DMS53 treated with DMSO at 0.1 percent for 48 hours (cell line): ENCODE results near the gene OR51S1.
A peak's percentile ranks its signal among the peaks of the same experiment; 100 is the strongest.
"Not testable (repeated sequence)": the region's sequence is repeated elsewhere in the genome, so short reads cannot be mapped to it uniquely, and the experiment has no call there.

Experiments
- DNase-seq: peaks from one replicate; lab custom pipeline; 2025; ENCODE audit not compliant: unreplicated experiment; lab: John Stamatoyannopoulos, UW

The OR51S1 gene, protein sequence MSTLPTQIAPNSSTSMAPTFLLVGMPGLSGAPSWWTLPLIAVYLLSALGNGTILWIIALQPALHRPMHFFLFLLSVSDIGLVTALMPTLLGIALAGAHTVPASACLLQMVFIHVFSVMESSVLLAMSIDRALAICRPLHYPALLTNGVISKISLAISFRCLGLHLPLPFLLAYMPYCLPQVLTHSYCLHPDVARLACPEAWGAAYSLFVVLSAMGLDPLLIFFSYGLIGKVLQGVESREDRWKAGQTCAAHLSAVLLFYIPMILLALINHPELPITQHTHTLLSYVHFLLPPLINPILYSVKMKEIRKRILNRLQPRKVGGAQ

GRCh38 chr11:4848908-4849532, at the start of gene OR51S1:
Gene OR51S1 (minus strand): TSS chr11:4849208. CDS start chr11:4849208, 0 bp downstream.
- no peak for DNase-seq

DNA sequence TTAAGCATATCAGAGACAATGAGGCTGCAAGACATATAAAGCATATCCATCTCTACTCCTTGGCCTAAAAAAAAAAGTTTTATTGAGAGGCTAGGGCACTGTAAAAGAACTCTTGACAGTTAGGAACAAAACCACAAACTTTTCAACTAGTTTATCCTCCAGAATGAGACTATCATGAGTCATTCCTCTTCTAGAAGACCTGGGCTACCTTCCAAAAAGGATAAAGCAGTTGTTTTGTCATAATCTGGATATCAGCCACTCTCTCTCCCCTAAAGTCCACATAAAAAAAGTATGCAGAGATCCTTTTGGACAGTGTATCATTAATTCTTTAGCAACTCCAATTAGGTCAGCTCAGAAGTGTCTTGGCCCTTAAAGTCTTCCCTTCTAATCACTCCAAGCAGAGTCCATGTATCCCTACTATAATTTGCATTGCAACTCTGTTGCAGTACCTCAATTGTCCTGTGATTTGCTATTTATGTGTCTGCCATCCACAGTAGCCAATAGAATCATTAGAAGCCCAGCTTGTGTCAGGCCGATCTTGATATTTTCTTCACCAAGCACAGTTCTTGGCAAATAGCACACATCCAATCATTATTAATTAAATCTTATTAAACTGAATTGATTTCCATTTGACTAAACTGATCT, 43.1 kb upstream of the OR51S1 start:
- no peak for DNase-seq

- DNase-seq: no peak
Measured at GRCh38 chr11:4890279-4890678, 41.3 kb upstream of the OR51S1 start.

- no peak for DNase-seq
Measured at GRCh38 chr11:4887591-4887990, 38.6 kb upstream of the OR51S1 start.

DNA sequence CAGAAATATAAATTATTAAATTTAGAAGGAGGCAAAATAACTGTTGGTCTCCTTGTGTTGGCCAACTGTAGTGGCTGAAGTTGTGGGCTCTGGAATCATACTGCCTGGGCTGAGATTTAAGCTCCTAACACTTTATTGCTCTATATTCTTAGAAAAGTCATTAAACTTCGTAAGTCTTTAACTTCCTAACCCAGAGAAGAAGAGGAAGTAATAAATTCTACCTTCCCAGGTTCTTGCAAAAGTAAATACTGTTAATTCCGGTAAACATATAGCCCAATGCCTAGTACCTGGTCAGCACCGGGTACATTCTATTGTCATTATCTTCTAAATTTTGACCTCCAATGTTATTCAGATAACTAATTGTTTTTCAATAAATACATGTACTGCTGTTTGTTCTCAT, 37.2 kb upstream of the OR51S1 start:
- no peak for DNase-seq

- no peak for DNase-seq
Measured at GRCh38 chr11:4884361-4884760, 35.4 kb upstream of the OR51S1 start.

GRCh38 chr11:4882543-4882942, 33.5 kb upstream of the OR51S1 start:
- no peak for DNase-seq

DNA sequence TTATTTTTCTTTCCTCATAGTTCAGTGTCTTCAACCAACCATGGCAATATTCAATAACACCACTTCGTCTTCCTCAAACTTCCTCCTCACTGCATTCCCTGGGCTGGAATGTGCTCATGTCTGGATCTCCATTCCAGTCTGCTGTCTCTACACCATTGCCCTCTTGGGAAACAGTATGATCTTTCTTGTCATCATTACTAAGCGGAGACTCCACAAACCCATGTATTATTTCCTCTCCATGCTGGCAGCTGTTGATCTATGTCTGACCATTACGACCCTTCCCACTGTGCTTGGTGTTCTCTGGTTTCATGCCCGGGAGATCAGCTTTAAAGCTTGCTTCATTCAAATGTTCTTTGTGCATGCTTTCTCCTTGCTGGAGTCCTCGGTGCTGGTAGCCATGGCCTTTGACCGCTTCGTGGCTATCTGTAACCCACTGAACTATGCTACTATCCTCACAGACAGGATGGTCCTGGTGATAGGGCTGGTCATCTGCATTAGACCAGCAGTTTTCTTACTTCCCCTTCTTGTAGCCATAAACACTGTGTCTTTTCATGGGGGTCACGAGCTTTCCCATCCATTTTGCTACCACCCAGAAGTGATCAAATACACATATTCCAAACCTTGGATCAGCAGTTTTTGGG, 33.0 kb upstream of the OR51S1 start, which contains the start of gene OR51T1:
Gene OR51T1 (plus strand): TSS at position 41 of the 641 bp plus-strand sequence. CDS start 0 bp downstream, at position 41.
- no peak for DNase-seq

DNA sequence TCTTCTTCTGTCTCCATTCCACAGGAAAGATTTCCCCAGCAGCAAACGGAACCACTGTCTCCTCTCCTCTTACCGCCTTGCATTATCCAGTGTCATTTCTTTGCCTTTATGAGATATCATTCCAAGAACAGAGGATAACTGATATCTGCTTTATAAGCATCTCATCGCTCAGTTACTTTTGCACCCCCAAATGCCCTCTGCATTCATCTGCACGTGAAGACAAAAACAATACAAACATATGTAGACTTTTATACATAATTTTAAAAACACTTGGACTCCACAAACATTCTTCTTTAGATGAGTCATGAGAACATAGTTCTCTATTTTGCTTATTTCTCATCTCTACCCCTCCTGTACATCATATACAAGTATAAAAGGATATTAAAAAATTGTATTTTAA, 32.2 kb upstream of the OR51S1 start:
- DNase-seq: no peak

- peak; percentile 55 for DNase-seq
Measured at GRCh38 chr11:4865855-4866254, 16.8 kb upstream of the OR51S1 start.

- no peak for DNase-seq
Measured at GRCh38 chr11:4863876-4864275, 14.9 kb upstream of the OR51S1 start.

DNA sequence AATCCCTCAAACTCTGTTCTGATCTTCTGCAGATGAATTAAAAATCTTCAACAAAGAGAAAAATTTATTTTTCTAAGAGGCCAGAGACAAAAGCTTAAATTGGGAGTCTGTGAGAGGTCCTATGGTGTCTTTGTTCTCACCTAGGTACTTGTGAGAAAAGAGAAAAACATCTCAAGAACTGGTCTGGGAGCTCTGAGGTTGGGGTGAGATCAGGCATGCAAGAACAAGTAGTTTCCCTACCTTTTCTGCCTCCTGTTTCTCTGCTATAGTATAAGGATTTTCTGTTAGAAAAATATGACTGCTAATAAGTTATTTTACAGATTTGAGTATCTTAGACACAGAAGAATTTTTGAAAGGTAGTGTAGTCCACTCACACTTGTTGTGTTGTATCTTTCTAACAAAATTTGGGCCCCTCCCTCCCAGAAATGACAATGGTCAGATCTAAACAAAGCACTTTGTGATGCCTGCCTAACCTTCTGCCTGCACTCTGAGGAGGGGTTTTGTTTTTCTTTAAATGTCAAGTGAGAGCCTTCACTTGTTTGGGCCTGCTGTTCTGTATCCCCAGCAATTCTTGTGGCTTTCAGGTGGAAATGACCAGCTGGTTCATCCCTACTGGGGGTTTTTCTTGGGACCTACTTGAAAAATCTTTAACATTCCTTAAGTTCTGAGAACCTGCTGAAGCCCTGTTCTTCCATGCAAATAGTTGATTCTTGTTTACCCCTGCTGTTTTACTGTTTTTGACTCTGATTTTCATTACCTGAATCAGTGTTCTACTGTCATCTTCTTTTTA, 13.6 kb upstream of the OR51S1 start:
- DNase-seq: no peak

GRCh38 chr11:4854286-4854685, 5.3 kb upstream of the OR51S1 start:
- DNase-seq: not testable (repeated sequence)

DNA sequence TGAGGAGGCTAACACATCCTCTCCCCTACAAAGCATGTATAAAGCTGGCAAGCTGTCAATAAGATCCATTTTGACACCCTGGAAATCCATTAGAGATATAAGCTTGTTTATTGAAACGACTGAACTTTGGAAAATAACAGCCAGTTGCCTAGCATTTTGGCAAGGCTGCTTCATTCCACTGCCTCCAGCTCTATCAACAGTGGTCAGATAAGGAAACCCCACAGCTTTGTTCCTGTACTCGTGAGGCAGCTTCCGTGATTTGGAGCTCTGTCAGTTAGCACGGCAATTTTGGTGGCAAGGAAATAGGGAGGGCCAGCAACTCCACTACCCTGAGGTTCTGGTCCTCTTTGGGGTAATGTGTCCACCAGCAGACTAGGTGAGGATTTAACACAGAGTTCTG, 2.0 kb upstream of the OR51S1 start:
- DNase-seq: no peak

- no peak for DNase-seq
Measured at GRCh38 chr11:4839851-4840549, 9.0 kb downstream of the OR51S1 start.

DNA sequence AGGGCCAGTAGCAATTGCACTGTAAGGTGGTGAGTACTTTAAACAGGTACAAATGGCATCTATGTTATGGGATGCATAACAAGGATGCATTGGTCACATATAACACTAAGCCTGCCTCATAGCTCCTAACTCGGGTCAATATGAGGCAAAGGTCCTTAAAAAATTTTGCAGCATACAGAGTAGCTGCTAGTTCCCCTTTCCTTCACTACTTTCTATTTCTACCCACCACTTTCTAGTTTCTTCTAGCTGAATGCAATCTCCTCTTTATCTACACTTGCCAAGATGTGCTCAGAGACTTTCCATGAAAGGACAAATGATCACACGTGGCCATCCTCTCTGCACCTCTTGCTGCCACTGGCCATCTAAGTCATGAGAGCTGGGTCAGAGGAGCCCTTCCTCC, 18.1 kb downstream of the OR51S1 start:
- no peak for DNase-seq

GRCh38 chr11:4830346-4830745, 18.7 kb downstream of the OR51S1 start:
- no peak for DNase-seq

DNA sequence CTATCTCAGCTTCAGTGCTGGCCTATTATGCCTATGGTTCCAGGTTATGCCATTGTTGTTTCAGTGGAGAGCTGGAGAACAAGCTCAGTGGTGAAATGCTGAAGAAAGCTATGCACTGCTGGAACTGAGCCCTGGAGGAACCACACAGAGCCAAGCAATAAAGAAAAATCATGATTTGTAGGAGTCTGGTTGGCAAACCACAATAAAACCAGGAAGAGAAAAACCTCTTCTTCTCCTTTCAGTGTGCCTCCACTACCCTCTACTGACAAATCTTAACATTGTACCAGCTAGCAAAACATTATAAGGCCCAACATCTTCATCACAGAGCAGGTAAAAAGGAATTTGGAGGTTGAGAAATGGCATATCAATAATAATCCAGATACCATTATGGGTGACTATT, 22.6 kb downstream of the OR51S1 start:
- DNase-seq: peak; percentile 39

GRCh38 chr11:4825132-4825531, 23.9 kb downstream of the OR51S1 start:
- DNase-seq: no peak

GRCh38 chr11:4821021-4821420, 28.0 kb downstream of the OR51S1 start, which contains the start of gene OR51F2:
Gene OR51F2 (plus strand): TSS chr11:4821321. CDS start chr11:4821422, 101 bp downstream.
- no peak for DNase-seq
